NCI-H2196 (cell line): ENCODE results near the gene NAPB.

ENCODE experiments used
- DNase-seq: peaks from one replicate; lab custom pipeline; 2025; ENCODE audit not compliant: unreplicated experiment; lab: John Stamatoyannopoulos, UW

Gene NAPB

DNA sequence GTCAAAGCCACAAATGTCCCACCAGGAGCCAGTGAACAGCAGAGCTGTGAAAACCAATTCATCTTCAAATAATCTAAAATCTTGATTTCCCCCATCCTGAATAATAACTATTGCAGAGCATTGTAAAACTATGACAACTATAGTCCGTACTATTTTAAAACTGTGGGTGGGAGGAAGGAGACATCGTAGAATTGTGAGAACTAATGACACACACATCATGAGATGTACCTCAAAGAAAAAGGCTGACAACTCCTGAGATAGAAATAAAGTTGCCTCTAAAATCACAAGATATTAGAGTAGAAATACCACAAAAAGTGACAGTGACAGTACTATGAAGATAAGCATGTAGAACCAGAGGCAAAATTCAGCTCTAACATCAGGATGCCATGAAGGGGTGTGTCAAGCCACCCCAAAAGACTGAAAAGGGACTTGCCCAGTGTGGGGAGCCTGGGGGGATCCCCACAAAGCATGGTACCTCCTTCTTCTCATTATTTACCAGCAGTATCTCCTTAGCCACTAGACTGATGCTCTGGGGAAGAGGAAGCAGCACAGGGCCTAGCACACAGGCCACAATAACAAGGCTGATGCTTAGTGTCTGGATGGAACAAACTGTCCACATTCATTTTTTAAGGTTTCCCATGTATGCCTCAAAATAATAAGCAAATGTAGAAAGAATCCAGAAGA, 13.4 kb downstream of the NAPB start:
- no peak for DNase-seq

- no peak for DNase-seq
These were observed 14.4 kb downstream of the NAPB start for GRCh38 chr20:23406880-23407279.

- no peak for DNase-seq
These were observed 17.1 kb downstream of the NAPB start for GRCh38 chr20:23404196-23404595.

GRCh38 chr20:23403751-23404150, 17.5 kb downstream of the NAPB start:
- DNase-seq, result no peak

DNA sequence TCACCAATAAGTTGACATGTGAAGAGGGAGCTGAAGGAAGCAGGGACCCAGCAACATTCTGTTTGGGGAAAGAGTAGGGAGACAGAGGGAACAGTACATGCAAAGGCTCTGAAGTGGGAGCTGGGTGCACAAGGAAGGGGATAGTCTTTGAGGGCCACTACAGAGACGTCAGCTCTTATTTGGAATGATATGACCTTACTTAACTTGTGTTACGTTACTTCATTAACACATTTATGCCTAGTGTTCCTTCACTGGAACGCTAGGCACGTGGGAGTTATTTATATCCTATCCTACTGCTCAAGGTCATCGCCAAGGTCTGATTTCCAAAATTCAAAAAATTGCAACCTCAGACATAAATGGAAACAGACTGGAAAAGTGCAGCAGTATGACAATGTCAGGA, 20.2 kb downstream of the NAPB start:
- no peak for DNase-seq

DNA sequence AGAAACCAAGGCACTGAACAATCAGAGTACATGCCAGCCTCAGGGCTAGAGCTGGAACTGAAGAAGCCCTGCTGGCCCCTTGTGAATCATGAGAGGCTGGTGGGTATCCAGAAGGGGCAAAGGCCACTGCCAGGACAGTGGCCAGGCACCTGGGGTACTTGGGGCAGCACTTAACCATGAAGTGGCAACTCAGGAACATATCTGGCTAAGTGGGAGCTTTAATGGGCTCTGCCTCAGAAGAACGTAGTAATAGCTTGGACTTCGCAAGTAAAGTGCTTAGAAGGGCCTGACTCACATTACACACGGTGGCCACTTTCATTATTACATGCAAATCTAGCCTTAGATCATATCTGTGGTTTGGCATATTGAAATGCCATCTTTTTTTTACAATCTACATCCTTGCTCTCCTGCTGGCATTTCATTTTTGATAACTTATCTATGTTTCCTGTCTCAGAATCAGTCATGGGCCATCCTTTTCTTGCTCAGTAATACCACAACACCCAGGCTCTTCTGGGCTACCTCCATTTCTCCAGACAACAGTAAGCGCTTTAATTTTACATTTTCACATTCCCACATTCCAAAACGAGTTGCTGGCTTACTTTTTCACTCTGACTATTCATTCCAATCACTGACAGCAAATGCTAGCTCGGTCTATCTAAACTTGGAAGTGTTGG, 21.6 kb downstream of the NAPB start:
- DNase-seq, result peak; percentile 34

- no peak for DNase-seq
These were observed 23.3 kb downstream of the NAPB start for GRCh38 chr20:23397961-23398360.

DNA sequence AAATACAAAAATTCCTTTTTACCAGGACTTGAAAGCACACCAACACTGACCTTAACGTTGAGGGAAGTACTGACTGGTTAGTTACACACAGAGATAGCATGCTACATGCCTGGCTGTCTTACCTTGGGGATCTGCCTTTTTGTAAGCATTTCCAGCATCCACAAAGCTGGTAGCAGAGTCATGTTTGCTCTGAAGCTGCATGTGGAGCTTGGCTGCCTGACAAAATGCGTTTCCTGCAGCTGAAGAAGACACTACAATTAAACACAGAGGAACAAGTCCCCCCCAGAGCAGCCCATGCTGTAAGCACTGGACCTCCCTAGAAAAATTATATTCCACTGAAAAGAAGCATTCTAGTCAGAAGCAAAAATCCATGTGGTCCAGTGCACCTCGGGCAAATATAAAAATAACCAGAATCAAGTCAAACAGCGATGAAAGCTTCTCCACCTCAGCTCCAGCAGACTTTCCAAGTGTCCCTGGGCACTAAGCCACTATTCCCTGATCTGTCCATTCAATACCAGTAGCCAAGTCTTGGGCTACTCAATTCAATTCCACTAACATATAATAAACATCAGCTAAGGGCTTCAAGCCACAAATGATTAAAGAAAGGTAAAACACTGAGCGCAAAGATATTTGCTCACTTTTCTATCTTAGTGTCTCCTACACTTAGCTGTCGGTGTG, 24.2 kb downstream of the NAPB start:
- DNase-seq, result peak; percentile 33

DNA sequence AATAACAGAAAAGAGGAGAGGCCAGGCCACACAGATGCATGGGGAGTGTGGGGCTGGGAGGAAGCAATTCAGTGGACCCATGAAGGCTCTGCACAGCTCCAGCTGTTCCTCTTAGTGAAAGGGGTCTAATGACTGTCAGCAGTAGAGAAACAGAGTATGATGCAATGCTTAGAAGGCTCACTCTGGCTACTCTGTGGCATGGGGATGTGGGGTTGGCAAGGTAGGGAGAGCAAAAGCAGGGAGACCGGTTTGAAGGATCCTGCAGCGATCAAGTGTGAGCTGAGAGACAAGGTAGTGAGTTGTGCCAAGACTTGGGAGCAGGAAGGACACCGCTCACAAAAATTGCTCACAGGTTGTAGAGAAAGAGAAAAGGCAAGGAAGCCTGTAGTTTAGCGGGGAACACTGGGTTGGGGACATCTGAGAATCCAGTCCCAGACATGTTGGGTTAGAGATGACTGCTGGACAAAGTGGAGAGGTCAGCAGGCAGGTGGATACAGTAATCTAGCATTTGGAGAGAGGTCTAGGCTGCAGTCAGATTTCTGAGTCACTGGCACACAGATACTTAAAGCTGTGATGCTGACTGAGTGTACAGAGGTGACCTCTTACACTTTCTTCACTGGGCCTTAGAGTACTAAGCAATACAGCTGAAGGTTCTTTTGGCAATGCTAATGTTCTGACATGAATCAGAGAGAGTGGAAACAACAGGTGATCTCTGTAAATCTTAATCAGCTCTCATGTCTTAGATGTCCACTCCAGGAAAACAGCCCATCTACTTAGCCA, 27.1 kb downstream of the NAPB start:
- DNase-seq, result no peak

- DNase-seq, result no peak
These were observed 29.5 kb downstream of the NAPB start for GRCh38 chr20:23391707-23392310.

- DNase-seq, result no peak
These were observed 31.1 kb downstream of the NAPB start for GRCh38 chr20:23390091-23390774.

DNA sequence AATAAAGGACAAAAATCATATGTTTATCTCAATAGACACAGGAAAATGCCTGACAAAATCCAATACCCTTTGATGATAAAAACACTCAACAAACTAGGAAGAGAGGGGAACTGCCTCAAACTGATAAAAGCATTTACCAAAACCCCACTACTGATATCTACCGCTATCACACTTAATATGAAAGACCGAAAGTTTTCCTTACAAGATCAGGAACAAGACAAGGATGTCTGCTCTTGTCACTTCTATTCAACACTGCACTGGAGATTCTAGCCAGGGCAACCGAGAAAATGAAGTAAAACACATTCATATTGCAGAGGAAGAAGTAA, 34.2 kb downstream of the NAPB start:
- no peak for DNase-seq

DNA sequence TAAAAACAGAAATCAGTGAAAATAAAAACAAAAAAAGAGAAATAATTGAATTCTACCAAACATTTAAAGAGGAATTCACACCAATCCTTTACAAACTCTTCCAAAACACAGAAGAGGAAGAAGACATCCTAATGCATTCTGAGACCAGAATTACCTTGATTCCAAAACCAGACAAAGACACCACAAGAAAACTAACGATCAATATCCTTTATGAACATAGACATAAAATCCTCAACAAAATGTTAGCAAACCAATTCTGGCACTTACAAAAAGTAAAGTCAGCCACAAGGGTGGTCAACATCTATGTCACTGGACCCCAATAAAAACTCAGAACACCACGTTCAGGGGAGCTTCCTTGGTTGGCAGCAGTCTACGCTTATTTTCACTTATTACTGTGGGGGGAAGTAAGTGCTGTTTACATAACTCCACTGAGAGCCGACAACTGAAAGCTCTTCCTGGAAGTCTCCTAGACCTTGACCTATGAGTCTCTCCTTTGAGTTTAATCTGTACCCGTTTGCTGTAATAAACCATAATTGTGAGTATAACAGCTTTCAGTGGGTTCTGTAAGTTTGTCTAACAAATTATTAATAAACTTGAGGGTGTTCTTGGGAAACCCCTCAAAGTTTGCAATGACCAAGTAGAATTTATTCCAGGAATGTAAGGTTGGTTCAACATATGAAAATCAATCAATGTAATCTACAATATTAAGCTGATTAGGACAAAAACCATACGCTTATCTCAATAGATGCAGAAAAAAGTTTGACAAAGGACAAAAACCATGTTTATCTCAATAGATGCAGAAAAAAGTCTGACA, 34.8 kb downstream of the NAPB start:
- no peak for DNase-seq

GRCh38 chr20:23381876-23382275, 39.4 kb downstream of the NAPB start:
- DNase-seq, result no peak

DNA sequence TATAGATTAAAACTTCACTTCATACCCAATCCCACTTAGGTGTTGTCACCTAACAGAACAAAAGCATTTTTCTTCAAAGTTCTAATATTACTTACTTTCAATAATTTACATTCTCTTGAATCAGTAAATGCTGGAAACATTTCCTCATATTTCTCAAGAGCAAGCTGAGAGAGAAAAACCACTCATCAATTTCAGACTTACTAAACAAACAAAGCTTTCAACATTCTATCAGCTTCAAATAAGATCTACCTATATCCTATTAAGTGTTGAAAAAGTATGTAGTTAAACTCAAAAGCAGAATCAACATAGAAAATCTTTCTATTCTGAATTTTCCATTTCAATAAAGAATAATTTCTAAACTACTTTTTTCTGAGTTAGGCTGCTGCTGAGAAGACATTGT, 41.5 kb downstream of the NAPB start:
- DNase-seq, result no peak

DNA sequence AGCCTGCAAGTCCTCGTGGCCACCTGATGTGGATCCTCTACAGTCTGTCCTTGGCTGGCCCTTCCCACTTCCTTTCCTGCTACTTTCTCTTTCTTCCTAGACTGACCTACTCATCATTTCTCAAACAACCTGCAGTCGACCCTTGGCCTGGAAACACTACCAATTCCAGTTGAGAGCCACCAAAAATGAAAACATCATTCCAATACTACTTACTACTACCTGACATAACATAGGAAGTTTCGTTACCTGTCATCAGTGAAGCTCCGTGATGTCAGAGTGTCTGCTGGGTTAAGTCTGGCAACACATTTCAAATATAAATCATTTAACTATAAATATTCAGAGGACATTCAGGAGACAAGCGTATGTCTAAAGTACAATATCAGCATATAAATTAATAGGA, 45.5 kb downstream of the NAPB start:
- DNase-seq, result no peak

DNA sequence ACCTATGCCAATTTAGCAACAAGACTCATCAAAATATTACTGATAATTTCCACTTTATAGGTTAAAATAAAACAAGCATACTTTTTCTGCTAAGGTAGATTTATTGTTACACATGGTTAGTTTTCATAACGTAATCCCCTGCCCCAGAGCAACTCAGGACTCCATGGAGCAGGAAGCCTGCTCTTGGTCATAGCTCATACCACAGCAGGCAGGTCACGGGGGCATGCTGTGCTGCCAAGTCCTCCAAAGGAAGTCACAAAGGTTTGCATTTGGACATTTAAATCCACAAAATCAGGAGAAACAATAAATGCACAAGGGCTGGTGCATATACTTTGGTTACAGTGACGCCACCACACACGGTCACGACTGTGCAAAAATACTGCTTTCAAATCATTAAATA, 46.8 kb downstream of the NAPB start:
- DNase-seq, result no peak

GRCh38 chr20:23371496-23371895, 49.8 kb downstream of the NAPB start:
- no peak for DNase-seq

DNA sequence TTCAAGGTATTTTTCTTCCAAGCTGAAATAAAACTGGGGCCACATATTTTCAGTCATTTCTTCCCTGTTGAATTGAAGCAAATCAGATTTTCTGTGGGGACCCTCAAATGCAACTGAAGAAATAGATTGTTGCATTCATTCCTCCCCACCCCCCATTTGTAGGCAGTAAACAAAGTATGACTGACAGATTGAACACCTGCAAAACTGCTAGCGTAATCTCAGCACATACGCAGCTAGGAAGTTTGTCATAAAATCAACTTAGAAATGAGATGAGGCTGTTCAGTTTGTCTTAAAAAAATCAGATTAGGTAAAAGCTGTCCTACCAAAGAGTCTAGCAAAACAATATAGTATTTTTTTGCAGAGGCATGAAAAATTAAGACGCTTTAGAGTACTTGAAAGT, 50.4 kb downstream of the NAPB start:
- no peak for DNase-seq

- no peak for DNase-seq
These were observed 51.0 kb downstream of the NAPB start for GRCh38 chr20:23370274-23370673.
